HepG2 (cell line): ENCODE results near the gene ST6GALNAC4. TPM values are rescaled to one million over a fixed set of nuclear protein-coding genes. Genes with fewer than 3 reads are reported as not detected.

ENCODE experiments used
- ATAC-seq: fragments of 200-7000 bp; cut with Tn5 transposase; 3 replicates; pipeline ENCODE4 v1.9.1; 2020; ENCODE audit warnings: mild to moderate bottlenecking, moderate library complexity
- BruUV-seq: library from RNA; stranded (reverse); fragments of 400-500 nt; replicated peaks from 2 replicates; lab custom pipeline; 2021; lab: Mats Ljungman, UMichigan
- CTCF ChIA-PET: fragments of 300-600 bp; formaldehyde crosslinking; extraction: SDS; loops from one replicate; lab custom pipeline; 2021; ENCODE audit warnings: low total read pairs, inconsistent platforms, low intra/inter-chr PET ratio; lab: Yijun Ruan, JAX
- POLR2A ChIA-PET: fragments of 350-600 bp; sonication (Branson Sonifier 250); formaldehyde crosslinking; loops from one replicate; lab custom pipeline; 2020; ENCODE audit warnings: antibody characterized with exemption, inconsistent platforms; lab: Yijun Ruan, JAX
- DNase-seq: peaks from one replicate; pipeline ENCODE4 v3.0.0-alpha.2; 2015; ENCODE audit warnings: low spot score
- FAIRE-seq: peaks from 3 replicates; lab custom pipeline; 2011; peaks lifted over from hg19 to GRCh38; lab: Jason Lieb, UNC
- H2AFZ ChIP-seq: one replicate; pipeline ENCODE4 v1.6.1; 2011; ENCODE audit warnings: low read length, inconsistent platforms
- H3K27ac ChIP-seq: fragments of 300-600 bp; 3 replicates; pipeline ENCODE4 v1.8.0; 2011; ENCODE audit warnings: mixed run types, mild to moderate bottlenecking, mixed read lengths, low read length, inconsistent platforms; ENCODE audit not compliant: insufficient read depth; ENCODE audit errors: extremely low read length
- H3K27me3 ChIP-seq, 2 experiments: fragments of 200-600 bp in 1 of 2; 2 replicates in 1 of 2; 3 replicates in 1 of 2; pipeline versions ENCODE4 v1.6.0 to v1.8.0; 2011; ENCODE audit warnings: low read length in 2 of 2, mild to moderate bottlenecking in 2 of 2, moderate library complexity in 2 of 2, inconsistent platforms in 1 of 2; ENCODE audit not compliant: insufficient read depth in 2 of 2, control insufficient read depth in 1 of 2
- H3K36me3 ChIP-seq, 2 experiments: fragments of 200-600 bp in 1 of 2; replicated peaks in 1 of 2; 2 replicates in 1 of 2; 3 replicates in 1 of 2; pipeline versions ENCODE4 v1.5.1 to v1.8.0; 2011; ENCODE audit warnings: low read length in 2 of 2, inconsistent platforms in 1 of 2; ENCODE audit not compliant: insufficient read depth in 2 of 2, control insufficient read depth in 1 of 2
- H3K4me1 ChIP-seq: 2 replicates; pipeline ENCODE4 v1.5.1; 2012; ENCODE audit warnings: low read length, inconsistent platforms; ENCODE audit not compliant: insufficient read depth
- H3K4me2 ChIP-seq: 2 replicates; pipeline ENCODE4 v1.6.0; 2011; ENCODE audit warnings: low read depth, low read length, inconsistent platforms
- H3K4me3 ChIP-seq, 3 experiments: fragments of 200-600 bp in 1 of 3; sonication (generic), shearing (Covaris generic) in 1 of 3; replicated peaks in 1 of 3; 2 replicates each; pipeline ENCODE4 v1.5.1; 2011 to 2016; ENCODE audit warnings: low read length in 3 of 3, inconsistent platforms in 2 of 3, low read depth in 2 of 3, mild to moderate bottlenecking in 2 of 3, control low read depth in 1 of 3, mixed read lengths in 1 of 3; ENCODE audit not compliant: insufficient read depth in 1 of 3
- H3K79me2 ChIP-seq: one replicate; pipeline ENCODE4 v1.6.1; 2011; ENCODE audit warnings: low read length, inconsistent platforms; ENCODE audit not compliant: insufficient read depth
- H3K9ac ChIP-seq: 2 replicates; pipeline ENCODE4 v1.6.0; 2011; ENCODE audit warnings: mild to moderate bottlenecking, low read depth, low read length, inconsistent platforms; ENCODE audit not compliant: insufficient read depth
- H3K9me3 ChIP-seq: 2 replicates; pipeline ENCODE4 v1.5.1; 2012; ENCODE audit warnings: mild to moderate bottlenecking, low read length
- H4K20me1 ChIP-seq: 2 replicates; pipeline ENCODE4 v1.6.0; 2011; ENCODE audit warnings: inconsistent platforms, mild to moderate bottlenecking, low read length, moderate library complexity; ENCODE audit not compliant: insufficient read depth
- CBX2 ChIP-seq, 2 experiments: fragments of 200-600 bp in 1 of 2; sonication (generic); formaldehyde crosslinking in 1 of 2; IDR thresholded peaks; 2 replicates each; pipeline versions ENCODE4 v1.7.0 to v1.8.1; 2018 to 2022; ENCODE audit warnings: low read depth in 2 of 2, low read length in 1 of 2, mild to moderate bottlenecking in 1 of 2, missing genetic modification reagents in 1 of 2
- CTCF ChIP-seq: sonication (generic); formaldehyde crosslinking; IDR thresholded peaks from 2 replicates; pipeline ENCODE4 v1.5.0; 2020; ENCODE audit warnings: mild to moderate bottlenecking, missing genetic modification reagents, moderate library complexity
- GPBP1L1 ChIP-seq: sonication (generic); formaldehyde crosslinking; IDR thresholded peaks from 2 replicates; pipeline ENCODE4 v1.5.0; 2020; ENCODE audit warnings: mild to moderate bottlenecking, missing genetic modification reagents
- HNRNPL ChIP-seq: fragments of 200-400 bp; formaldehyde crosslinking; IDR thresholded peaks from 2 replicates; pipeline ENCODE4 v1.6.1; 2017; ENCODE audit warnings: mild to moderate bottlenecking, low read depth, low read length
- KDM5A ChIP-seq: fragments of 200-600 bp; sonication (generic); IDR thresholded peaks from 2 replicates; pipeline ENCODE4 v1.7.0; 2018; ENCODE audit warnings: antibody characterized with exemption, mild to moderate bottlenecking, low read length, borderline replicate concordance
- KLF12 ChIP-seq: sonication (generic); formaldehyde crosslinking; IDR thresholded peaks from 2 replicates; pipeline ENCODE4 v1.4.0; 2020; ENCODE audit warnings: missing genetic modification reagents, borderline replicate concordance
- LBX2 ChIP-seq: sonication (generic); formaldehyde crosslinking; IDR thresholded peaks from 2 replicates; pipeline ENCODE4 v1.5.0; 2020; ENCODE audit warnings: missing genetic modification reagents, mild to moderate bottlenecking, borderline replicate concordance
- PAX8 ChIP-seq: sonication (generic); formaldehyde crosslinking; IDR thresholded peaks from 2 replicates; pipeline ENCODE4 v1.8.0; 2022; ENCODE audit warnings: mild to moderate bottlenecking, missing genetic modification reagents, borderline replicate concordance
- RARG ChIP-seq: sonication (generic); formaldehyde crosslinking; IDR thresholded peaks from 2 replicates; pipeline ENCODE4 v1.4.0; 2020; ENCODE audit warnings: low read depth, mild to moderate bottlenecking, missing genetic modification reagents
- REXO4 ChIP-seq: sonication (generic); formaldehyde crosslinking; IDR thresholded peaks from 2 replicates; pipeline ENCODE4 v1.8.0; 2022; ENCODE audit warnings: missing genetic modification reagents, mild to moderate bottlenecking, borderline replicate concordance
- TP53 ChIP-seq: sonication (generic); formaldehyde crosslinking; conservative IDR thresholded peaks from 2 replicates; pipeline ENCODE4 v1.4.0; 2020; ENCODE audit warnings: missing genetic modification reagents
- U2AF1 ChIP-seq: fragments of 200-400 bp; formaldehyde crosslinking; optimal IDR thresholded peaks from 2 replicates; pipeline ENCODE3; 2017; ENCODE audit warnings: mild to moderate bottlenecking, low read depth, low read length
- ZNF160 ChIP-seq: sonication (generic); formaldehyde crosslinking; IDR thresholded peaks from 2 replicates; pipeline ENCODE4 v1.8.0; 2022; ENCODE audit warnings: mild to moderate bottlenecking, inconsistent platforms, missing genetic modification reagents
- ZNF24 ChIP-seq: fragments of 450-650 bp; IDR thresholded peaks from 2 replicates; pipeline ENCODE4 v1.6.1; 2017; ENCODE audit warnings: antibody characterized with exemption, mild to moderate bottlenecking
- ZNF274 ChIP-seq: sonication (generic); formaldehyde crosslinking; IDR thresholded peaks from 2 replicates; pipeline ENCODE4 v1.5.1; 2020; ENCODE audit warnings: mild to moderate bottlenecking, missing genetic modification reagents
- ZNF282 ChIP-seq: fragments of 450-650 bp; IDR thresholded peaks from 2 replicates; pipeline ENCODE4 v1.6.1; 2018; ENCODE audit not compliant: partially characterized antibody
- ZNF639 ChIP-seq: conservative IDR thresholded peaks from 2 replicates; pipeline ENCODE4 v1.6.1; 2018; ENCODE audit warnings: missing genetic modification reagents
- ZSCAN31 ChIP-seq: sonication (generic); formaldehyde crosslinking; IDR thresholded peaks from 2 replicates; pipeline ENCODE4 v1.5.0; 2020; ENCODE audit warnings: low read depth, mild to moderate bottlenecking, missing genetic modification reagents
- WGBS: methylation state at CpG from one replicate; pipeline ENCODE4 v1.1.6; 2017; ENCODE audit warnings: low lambda C conversion rate; 5-methylcytosine and 5-hydroxymethylcytosine counted together
- in situ Hi-C: cut with HindIII; loops from 2 replicates; pipeline ENCODE4 v1.10.0; 2017; ENCODE audit warnings: low pct_unique_long_range_greater_than_20kb; ENCODE audit not compliant: extremely low pct_ligation_motif_present
- intact Hi-C: fragments of 100-400 bp; cut with micrococcal nuclease; formaldehyde crosslinking; loops from one replicate; pipeline ENCODE4 v1.10.0; 2022; ENCODE audit not compliant: unreplicated experiment
- polyA plus RNA-seq, 8 experiments: library from polyadenylated mRNA; depleted of rRNA in 3 of 8; stranded (reverse) in 7 of 8; unstranded in 1 of 8; fragments of >200 nt; fragmentation: Illumina TruSeq in 4 of 8; extraction: Trizol in 4 of 8; gene quantifications; 2 replicates each; pipeline versions ENCODE4 v1.2.1 to v1.2.3, GENCODE V29; 2011 to 2016; ENCODE audit warnings: low read depth in 4 of 8, missing spikeins in 1 of 8, mixed read lengths in 1 of 8; ENCODE audit not compliant: insufficient read depth in 1 of 8
- total RNA-seq, 5 experiments: library from RNA; depleted of rRNA; stranded (reverse); fragments of >200 nt; fragmentation: Illumina TruSeq; extraction: Trizol; gene quantifications; 2 replicates each; pipeline ENCODE4 v1.2.3, GENCODE V29; 2016; ENCODE audit warnings: low read depth in 1 of 5

ST6GALNAC4 gene
- total and polyA plus RNA-seq, 2 of the 13 experiments (the other 11 are each of a cell fraction or from before 2014, with no cell fraction given) = 18.8 to 27.7 TPM

DNA sequence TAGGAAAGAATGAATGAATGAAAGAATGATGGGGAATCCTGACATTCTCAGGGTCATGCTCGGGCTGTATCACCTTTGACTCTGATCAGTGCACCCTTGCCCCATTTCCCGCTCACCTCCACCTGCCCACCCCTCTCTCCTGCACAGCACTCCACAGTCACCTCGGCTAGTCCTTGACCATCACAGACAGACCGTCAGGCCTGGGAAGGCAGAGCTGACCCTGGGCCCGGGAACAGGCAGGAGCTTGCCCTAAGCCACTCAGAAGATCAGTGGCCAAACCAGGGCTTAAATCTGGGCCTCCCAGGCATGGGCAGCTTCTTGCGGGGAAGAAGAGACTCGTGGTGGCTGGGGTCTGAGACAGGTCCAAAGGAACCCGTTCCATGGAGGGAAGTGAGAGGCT is 21.0 kb downstream of the ST6GALNAC4 start (continued):
- TF ChIP-seq REXO4 (CRISPR knock-in tag) (no peak), CBX2 (IDR thresholded peaks at IDR 0.05; ENCODE audit: low read depth, low read length) (no peak), CBX2 (CRISPR knock-in tag; IDR thresholded peaks at IDR 0.05; ENCODE audit: low read depth) (no peak), HNRNPL (no peak), GPBP1L1 (CRISPR knock-in tag) (no peak)

- H3K9me3 ChIP-seq = peaks cover 17% of the 10 kb centered on the region
- no peak overlapping the region for H3K9ac ChIP-seq
- in situ Hi-C loops = no loop called here
- no peak overlapping the region for H3K27ac ChIP-seq
- no peak overlapping the region for H3K4me2 ChIP-seq
- no TSS peak for BruUV-seq
- CTCF ChIA-PET = no interaction called here
- no peak overlapping the region for H2AFZ ChIP-seq
- peaks cover 30 to 61% of the 10 kb centered on the region in 2 experiments for H3K36me3 ChIP-seq
- DNase-seq = no peak
- POLR2A ChIA-PET = interaction anchor here (0.7 kb wide), 1 partner anchor 10 kb away, joined by 3 read pairs; no protein-coding TSS in a partner anchor
- intact Hi-C loops = no loop called here
- H3K27me3 ChIP-seq = no peaks in the 10 kb centered on the region
- no peak for ATAC-seq
- H3K79me2 ChIP-seq = peaks cover 16% of the 10 kb centered on the region
- H3K4me1 ChIP-seq = peaks cover 26% of the 10 kb centered on the region
- no peaks in the 10 kb centered on the region for H4K20me1 ChIP-seq
- FAIRE-seq = no peak
- WGBS = 98% methylated on average over 4 of the region's 4 CpGs
- H3K4me3 ChIP-seq = no peak overlapping the region
- TF ChIP-seq KDM5A = no peak
- TF ChIP-seq CTCF (CRISPR knock-in tag) = no peak
- TF ChIP-seq U2AF1 = no peak
- TF ChIP-seq PAX8 (CRISPR knock-in tag) = no peak
- TF ChIP-seq ZNF160 (CRISPR knock-in tag) = no peak
- no peak for TF ChIP-seq ZSCAN31 (CRISPR knock-in tag)
- TF ChIP-seq ZNF274 = no peak
- TF ChIP-seq RARG = no peak
- no peak for TF ChIP-seq TP53
- TF ChIP-seq KLF12 (CRISPR knock-in tag) = no peak
- TF ChIP-seq LBX2 (CRISPR knock-in tag) = no peak
- TF ChIP-seq ZNF282 = no peak
- TF ChIP-seq ZNF24 = no peak
- TF ChIP-seq ZNF639 = no peak
These were observed 23.4 kb downstream of the ST6GALNAC4 start for GRCh38 chr9:127893392-127893791.
